Measurements from ENCODE around the gene ACTG1.

ACTG1 gene

GRCh38 chr17:81518113-81518784 is 5.7 kb upstream of the ACTG1 start:
- DNase-seq (ENCODE audit: extremely low read depth in 1 of 2, low read depth in 1 of 2) = no peak

GRCh38 chr17:81517339-81518112 is 4.9 kb upstream of the ACTG1 start:
- DNase-seq (ENCODE audit: extremely low read depth in 1 of 2, low read depth in 1 of 2) = no peak

- DNase-seq (ENCODE audit: extremely low read depth in 1 of 2, low read depth in 1 of 2) = no peak
Observed at GRCh38 chr17:81517009-81517338, 4.4 kb upstream of the ACTG1 start.

- DNase-seq (ENCODE audit: extremely low read depth in 1 of 2, low read depth in 1 of 2) = no peak
Observed at GRCh38 chr17:81516439-81516838, 3.8 kb upstream of the ACTG1 start.

- no peak for DNase-seq (ENCODE audit: extremely low read depth in 1 of 2, low read depth in 1 of 2)
Observed at GRCh38 chr17:81515530-81516041, 3.0 kb upstream of the ACTG1 start.

- DNase-seq (ENCODE audit: extremely low read depth in 1 of 2, low read depth in 1 of 2) = peak in 1 of 2 donors; percentile 70
Observed at GRCh38 chr17:81514739-81515529, 2.3 kb upstream of the ACTG1 start.

GRCh38 chr17:81514489-81514738 is 1.8 kb upstream of the ACTG1 start:
- no peak for DNase-seq (ENCODE audit: extremely low read depth in 1 of 2, low read depth in 1 of 2)

GRCh38 chr17:81513753-81514488 is 1.3 kb upstream of the ACTG1 start:
- DNase-seq (ENCODE audit: extremely low read depth in 1 of 2, low read depth in 1 of 2) = no peak

GRCh38 chr17:81513372-81513752 is 763 bp upstream of the ACTG1 start:
- peak in 1 of 2 donors; percentile 49 for DNase-seq (ENCODE audit: extremely low read depth in 1 of 2, low read depth in 1 of 2)

- no peak for DNase-seq (ENCODE audit: extremely low read depth in 1 of 2, low read depth in 1 of 2)
Observed at GRCh38 chr17:81511804-81512561, 616 bp downstream of the ACTG1 start.

GRCh38 chr17:81511554-81511803 is 1.1 kb downstream of the ACTG1 start:
- no peak for DNase-seq (ENCODE audit: extremely low read depth in 1 of 2, low read depth in 1 of 2)

GRCh38 chr17:81510785-81511553 is 1.6 kb downstream of the ACTG1 start:
- no peak for DNase-seq (ENCODE audit: extremely low read depth in 1 of 2, low read depth in 1 of 2)

- no peak for DNase-seq (ENCODE audit: extremely low read depth in 1 of 2, low read depth in 1 of 2)
Observed at GRCh38 chr17:81509972-81510784, 2.4 kb downstream of the ACTG1 start.

GRCh38 chr17:81509207-81509971 is 3.2 kb downstream of the ACTG1 start:
- no peak for DNase-seq (ENCODE audit: extremely low read depth in 1 of 2, low read depth in 1 of 2)

GRCh38 chr17:81508639-81509206 is 3.9 kb downstream of the ACTG1 start:
- DNase-seq (ENCODE audit: extremely low read depth in 1 of 2, low read depth in 1 of 2) = no peak

- no peak for DNase-seq (ENCODE audit: extremely low read depth in 1 of 2, low read depth in 1 of 2)
Observed at GRCh38 chr17:81503619-81504018, 9.0 kb downstream of the ACTG1 start.

- no peak for DNase-seq (ENCODE audit: extremely low read depth in 1 of 2, low read depth in 1 of 2)
Observed at GRCh38 chr17:81502471-81503017, 10.1 kb downstream of the ACTG1 start.

GRCh38 chr17:81500047-81500446 is 12.6 kb downstream of the ACTG1 start:
- no peak for DNase-seq (ENCODE audit: extremely low read depth in 1 of 2, low read depth in 1 of 2)
